GM19468 (cell line): ENCODE data around the gene SRF.
A peak's percentile ranks its signal among the peaks of the same experiment; 100 is the strongest.

Experiments used
- ATAC-seq: cut with Tn5 transposase; IDR thresholded peaks from one replicate; pipeline ENCODE4 v1.9.1; 2021; ENCODE audit warnings: mild to moderate bottlenecking, moderate library complexity, moderate number of reproducible peaks; ENCODE audit not compliant: unreplicated experiment; ENCODE audit errors: extremely low read depth

SRF gene

GRCh38 chr6:43204271-43205105, 33.4 kb downstream of the SRF start:
- ATAC-seq = no peak

DNA sequence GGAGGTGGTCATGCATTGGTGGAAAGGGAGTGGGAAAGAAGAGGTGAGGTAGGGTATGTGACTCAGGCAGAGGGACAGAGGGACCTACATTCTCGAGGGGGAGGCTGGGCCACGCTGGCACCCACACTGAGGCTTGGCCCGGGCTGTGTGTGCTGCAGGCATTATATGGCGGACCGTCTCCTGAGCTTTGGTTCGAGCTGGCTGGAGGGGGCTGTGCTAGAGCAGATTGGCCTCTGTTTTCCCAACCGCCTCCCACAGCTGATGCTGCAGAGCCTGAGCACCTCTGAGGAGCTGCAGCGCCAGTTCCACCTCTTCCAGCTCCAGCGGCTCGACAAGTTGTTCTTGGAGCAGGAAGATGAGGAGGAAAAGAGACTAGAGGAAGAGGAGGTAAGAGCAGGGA, 34.8 kb downstream of the SRF start:
- no peak for ATAC-seq

- no peak for ATAC-seq
Observed at GRCh38 chr6:43207286-43207685, 36.2 kb downstream of the SRF start.

DNA sequence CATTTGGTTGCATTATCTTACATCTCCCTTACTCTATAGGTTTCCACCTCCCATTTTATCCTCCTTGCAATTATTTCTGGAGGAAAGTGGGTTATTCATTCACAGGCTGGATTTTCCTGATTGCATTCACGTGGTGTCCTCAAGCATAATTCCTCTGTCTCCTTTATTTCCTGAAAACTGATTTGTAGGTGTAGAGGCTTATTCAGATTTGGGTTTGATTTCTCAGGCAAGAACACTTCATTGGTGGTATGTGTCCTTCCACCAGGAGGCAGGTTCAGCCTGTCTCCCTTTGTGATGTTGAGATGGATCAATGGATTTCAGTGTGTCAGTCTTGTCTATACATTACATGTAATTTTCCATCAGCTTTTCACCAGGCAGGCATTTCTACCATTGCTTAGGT, 40.9 kb downstream of the SRF start:
- no peak for ATAC-seq

DNA sequence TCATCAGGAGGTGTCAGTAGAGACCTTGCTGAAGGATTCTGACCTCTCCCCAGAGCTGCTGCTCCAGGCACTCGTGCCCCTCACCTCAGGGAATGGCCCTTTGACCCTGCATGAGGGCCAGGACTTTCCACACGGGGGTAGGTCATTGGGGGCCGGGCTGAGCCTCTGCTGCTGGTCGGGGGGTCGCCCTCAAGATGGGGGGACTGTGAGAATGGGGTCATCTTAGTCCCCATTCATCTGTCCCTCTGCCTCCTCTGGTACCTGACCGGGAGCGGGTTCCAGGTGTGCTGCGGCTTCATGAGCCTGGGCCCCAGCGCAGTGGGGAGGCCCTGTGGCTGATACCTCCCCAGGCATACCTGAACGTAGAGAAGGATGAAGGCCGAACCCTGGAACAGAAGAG, 42.4 kb downstream of the SRF start:
- no peak for ATAC-seq

- ATAC-seq = no peak
Observed at GRCh38 chr6:43215066-43215465, 44.0 kb downstream of the SRF start.

DNA sequence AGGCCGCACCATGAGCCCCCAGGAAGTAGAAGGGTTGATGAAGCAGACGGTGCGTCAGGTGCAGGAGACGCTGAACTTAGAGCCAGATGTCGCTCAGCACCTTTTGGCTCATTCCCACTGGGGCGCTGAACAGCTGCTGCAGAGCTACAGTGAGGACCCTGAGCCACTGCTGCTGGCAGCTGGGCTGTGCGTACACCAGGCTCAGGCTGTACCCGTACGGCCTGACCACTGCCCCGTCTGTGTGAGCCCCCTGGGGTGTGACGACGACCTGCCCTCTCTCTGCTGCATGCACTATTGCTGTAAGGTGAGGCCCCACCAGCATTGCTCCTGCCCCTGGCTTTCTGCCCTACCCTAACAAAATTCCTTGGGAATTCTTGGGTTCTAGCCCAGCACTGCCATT, 45.1 kb downstream of the SRF start:
- ATAC-seq = no peak

DNA sequence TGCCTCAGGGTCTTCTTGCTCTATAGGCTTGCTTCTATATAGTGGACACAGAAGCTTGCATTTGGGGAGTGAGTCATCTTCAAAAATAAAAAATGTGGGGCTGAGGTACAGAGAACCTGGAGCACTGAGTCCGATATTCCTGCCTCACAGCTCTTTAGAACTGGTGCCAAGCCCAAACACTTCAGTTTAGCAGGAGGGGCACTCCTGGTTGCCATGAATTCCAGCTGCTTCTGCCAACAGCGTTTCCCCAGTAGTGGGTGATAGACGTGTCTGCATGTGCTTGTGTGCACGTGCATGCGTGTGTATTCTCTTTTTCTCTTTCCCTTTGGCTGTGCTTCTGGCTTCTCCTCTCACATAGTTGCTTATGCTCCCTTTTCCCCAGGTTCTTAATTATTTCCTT, 46.3 kb downstream of the SRF start:
- no peak for ATAC-seq

- no peak for ATAC-seq
Observed at GRCh38 chr6:43219119-43219518, 48.0 kb downstream of the SRF start.

DNA sequence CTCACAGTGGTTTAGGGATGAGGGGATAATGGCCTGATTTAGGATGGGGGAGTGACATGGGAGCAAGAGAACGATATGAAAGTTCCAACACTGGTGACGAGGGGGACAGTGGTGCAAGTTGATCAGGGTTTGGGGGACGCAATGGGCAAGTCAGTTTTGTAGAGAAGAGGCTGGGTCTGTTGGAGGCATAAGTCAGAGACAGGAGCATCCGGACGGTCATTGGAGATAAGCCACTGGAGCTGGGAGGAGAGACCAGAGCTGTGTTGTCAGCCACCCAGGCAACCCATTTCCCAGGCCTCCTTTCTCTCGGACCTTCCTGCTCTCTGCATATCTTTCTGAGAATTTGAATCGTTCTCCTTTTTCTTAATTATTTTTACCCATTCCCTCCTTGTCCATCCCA, 48.7 kb downstream of the SRF start:
- ATAC-seq = no peak

DNA sequence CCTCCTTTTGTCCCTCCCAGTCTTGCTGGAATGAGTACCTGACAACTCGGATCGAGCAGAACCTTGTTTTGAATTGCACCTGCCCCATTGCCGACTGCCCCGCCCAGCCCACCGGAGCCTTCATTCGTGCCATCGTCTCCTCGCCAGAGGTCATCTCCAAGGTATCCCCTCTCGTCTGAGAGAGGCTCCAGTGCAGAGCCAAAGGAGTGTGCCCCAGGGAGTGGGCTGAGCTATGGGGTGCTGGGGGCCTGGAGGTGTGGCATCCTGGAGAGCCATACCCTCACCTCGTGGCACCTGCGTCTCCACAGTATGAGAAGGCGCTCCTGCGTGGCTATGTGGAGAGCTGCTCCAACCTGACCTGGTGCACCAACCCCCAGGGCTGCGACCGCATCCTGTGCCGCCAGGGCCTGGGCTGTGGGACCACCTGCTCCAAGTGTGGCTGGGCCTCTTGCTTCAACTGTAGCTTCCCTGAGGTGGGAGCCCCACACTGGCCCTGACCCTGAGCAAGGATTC, 49.4 kb downstream of the SRF start:
- ATAC-seq = no peak

- no peak for ATAC-seq
Observed at GRCh38 chr6:43221046-43221972, 50.2 kb downstream of the SRF start.

DNA sequence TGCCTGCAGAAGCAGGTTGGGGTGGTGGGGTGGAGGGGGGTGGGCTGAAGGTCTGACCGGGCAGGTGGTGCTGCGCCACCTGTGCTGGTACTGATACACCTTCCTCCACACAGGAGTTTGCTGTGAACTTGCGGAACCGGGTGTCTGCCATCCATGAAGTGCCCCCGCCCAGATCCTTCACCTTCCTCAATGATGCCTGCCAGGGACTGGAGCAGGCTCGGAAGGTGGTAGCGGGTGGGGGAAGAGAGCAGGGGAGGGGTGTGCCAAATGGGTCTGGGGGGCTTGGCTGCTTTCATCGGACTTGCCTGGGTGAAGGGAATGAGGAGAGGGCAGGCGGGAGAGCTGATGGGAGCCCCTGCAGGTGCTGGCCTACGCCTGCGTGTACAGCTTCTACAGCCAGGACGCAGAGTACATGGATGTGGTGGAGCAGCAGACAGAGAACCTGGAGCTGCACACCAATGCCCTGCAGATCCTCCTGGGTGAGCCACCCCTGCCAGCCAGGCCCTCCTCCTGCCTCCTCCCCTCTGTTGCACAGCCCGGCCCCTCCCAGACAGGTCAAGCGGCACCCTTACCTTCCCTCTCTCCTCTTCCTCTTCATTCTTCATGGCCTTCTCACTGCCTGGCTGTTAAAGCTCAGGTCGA, 51.5 kb downstream of the SRF start:
- no peak for ATAC-seq

DNA sequence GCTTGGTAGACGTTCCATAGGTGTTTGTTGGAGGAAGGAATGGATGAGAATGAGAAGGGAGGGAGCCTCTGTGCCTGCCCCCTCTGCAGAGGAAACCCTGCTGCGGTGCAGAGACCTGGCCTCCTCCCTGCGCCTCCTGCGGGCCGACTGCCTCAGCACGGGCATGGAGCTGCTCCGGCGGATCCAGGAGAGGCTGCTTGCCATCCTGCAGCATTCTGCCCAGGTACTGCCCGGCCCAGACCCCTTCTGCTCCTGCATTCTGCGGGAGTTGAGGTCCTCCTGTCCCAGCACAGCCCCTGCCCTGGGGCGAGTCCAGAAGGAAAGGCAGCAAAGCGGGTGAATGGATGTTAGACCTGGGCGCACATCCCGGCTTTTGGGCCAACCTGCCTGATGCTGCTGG, 52.1 kb downstream of the SRF start:
- no peak for ATAC-seq

GRCh38 chr6:43226192-43226851, 55.3 kb downstream of the SRF start:
- ATAC-seq = no peak

GRCh38 chr6:43228951-43229802, 58.1 kb downstream of the SRF start, which contains the start of gene DNPH1:
TSS of gene DNPH1 (minus strand) at chr6:43229481. CDS start at chr6:43229456, 25 bp downstream.
- peak; percentile 64 for ATAC-seq

DNA sequence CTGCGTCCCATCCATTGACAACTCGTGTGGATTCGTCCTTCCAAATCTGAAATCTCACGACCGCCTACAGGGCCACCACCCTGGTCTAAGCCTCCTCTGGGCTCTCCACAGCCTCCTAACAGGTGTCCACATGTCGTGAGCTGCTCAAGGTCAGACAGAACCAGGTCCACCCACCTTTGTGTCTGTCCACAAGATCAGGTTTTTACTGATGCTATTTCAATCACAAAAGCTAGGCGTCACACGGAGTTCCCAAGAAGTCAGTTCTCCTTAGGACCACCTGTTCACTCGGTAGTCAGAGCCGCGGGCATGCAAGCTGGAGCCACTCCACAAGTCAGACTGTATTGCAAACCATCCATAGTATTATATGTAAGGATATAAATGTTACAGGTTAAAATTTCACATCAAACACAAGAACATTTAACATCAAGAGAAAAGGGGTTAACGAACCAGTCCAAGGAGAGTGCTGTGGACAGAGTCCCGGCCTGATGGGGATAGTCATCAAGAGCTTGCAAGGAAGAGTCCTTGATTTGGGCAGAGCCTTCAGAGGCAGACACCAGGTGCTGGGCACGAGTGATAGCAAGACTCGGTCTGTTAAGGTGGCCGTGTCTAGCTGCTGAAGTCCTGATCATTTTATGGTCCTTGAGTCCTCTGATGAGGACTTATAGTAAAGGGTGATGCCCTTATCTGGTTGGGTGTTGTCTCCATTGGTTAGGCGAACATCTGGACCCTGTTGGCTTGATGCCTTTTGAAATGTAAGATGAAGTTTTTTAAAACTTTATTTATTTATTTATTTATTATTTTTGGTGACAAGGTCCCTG, 58.9 kb downstream of the SRF start:
- no peak for ATAC-seq

DNA sequence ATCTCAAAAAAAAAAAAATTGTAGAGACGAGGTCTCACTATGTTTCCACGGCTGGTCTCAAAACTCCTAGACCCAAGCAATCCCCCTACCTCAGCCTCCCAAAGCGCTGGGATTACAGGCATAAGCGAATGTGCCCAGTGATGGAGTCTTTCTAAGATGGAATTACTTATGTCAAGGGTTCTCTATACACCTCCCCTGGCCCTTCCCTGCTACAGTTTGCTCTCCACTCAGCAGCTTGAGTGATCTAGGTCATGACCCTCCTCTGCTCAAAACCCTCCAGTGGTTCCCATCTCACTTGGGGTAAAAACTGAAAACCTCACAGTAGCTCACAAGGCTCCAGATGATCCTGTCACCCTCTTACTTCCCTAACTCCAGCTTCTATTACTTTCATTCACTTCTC, 60.0 kb downstream of the SRF start:
- no peak for ATAC-seq
